SH-SY5Y (cell line): Measurements from ENCODE around the gene FRMD4A.

Experiments used
- GATA2 ChIP-seq: IDR thresholded peaks from 2 replicates; pipeline ENCODE4 v1.6.1; 2011; ENCODE audit warnings: mild to moderate bottlenecking, low read depth, low read length
- GATA3 ChIP-seq: IDR thresholded peaks from 2 replicates; pipeline ENCODE4 v1.6.1; 2011; ENCODE audit warnings: low read depth, mild to moderate bottlenecking, low read length, moderate library complexity

The FRMD4A gene

GRCh38 chr10:13771992-13772391 is 558.7 kb downstream of the FRMD4A start:
- no peak for TF ChIP-seq GATA2
- TF ChIP-seq GATA3 = no peak

- no peak for TF ChIP-seq GATA3
- no peak for TF ChIP-seq GATA2
Measured at GRCh38 chr10:13770760-13771493, 559.8 kb downstream of the FRMD4A start.

DNA sequence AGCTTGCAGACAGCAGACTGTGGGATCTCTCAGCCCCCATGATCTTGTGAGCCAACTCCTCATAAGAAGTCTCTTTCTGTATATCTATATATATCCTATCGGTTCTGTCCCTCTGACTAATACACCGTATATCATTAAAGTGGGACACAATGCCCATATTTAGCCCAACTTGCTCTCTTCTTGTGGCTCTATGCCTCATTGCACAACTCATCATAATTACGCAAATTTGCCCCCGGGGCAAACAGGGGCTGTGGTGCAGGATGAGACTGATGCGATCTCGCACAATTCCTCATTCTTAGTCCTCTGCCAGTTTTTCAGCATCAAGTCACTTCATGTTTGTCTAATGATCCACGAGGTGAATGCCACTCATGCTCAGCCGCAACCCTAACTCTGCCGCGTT is 560.8 kb downstream of the FRMD4A start:
- TF ChIP-seq GATA2 (no peak), GATA3 (no peak)

- TF ChIP-seq GATA3 (no peak), GATA2 (no peak)
Measured at GRCh38 chr10:13767676-13768178, 563.0 kb downstream of the FRMD4A start.

DNA sequence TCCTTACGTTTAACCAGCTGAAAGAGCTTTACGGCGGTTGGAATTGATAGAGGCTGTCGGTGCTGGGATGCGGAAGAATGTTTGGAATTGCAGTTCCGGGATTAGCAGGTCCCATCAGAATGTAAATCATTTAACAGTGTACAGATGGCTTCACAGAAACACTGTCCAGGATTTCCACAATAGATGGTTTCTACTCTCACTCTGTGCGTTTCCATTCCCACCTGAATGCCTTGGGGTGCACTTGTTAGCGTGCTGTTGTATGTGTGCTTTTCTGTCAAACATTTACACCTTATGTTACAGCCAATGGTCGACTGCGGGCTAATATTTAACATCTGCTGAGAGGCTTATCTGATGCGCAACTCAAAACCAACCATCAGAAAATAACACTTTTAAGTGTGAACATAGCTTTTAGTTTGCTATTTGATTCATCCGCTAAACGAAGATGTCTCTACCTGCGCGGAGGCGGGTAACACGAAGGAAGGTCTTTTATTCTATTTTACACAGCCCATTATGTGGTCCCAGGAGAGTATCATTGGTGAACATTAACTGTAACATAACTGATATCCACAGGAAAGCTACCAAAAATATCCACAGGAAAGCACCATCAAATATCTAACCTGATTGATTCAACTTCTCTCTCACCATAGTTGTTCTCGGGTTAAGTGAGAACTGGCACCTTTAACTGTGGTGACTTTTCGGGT is 564.9 kb downstream of the FRMD4A start:
- TF ChIP-seq GATA3 (no peak), GATA2 (no peak)

GRCh38 chr10:13761490-13762091 is 569.1 kb downstream of the FRMD4A start:
- no peak for TF ChIP-seq GATA3
- no peak for TF ChIP-seq GATA2

DNA sequence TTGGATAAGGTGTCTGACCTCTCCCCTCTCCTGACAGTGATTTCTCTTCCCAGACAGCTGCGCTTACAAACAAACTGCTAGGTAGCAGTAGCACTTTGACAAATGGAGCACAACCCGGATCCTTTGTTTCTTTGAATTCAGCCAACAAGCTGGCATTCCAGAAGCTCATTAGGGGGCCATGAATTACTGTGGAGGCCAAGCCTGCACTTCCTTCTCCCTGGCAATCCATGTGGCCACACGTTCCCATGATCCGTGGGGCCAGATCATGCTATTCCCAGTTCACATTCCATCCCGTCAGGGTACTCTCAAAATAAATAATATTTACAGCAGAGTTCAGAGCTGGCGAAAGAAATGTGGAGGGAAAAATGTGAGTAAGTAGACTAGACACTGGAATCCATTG is 571.6 kb downstream of the FRMD4A start:
- no peak for TF ChIP-seq GATA2
- no peak for TF ChIP-seq GATA3

DNA sequence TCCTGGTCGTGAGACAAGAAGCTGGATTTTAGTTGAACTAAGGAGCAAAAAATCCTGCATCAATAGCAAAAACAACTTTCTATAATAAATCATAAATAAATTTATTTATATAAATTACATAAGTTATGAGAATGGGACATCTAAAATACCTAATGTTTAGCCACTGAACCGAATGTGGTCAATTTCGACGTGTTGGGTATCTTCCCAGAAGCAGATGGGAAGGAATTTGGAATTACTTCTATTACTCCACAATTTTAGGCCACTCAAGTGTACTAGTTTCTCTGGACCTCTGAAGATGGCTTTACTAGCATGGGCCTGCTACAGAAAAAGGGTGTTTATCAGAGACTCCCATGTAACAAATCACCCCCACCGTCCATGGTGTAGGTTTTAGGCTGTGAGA is 572.0 kb downstream of the FRMD4A start:
- no peak for TF ChIP-seq GATA2
- TF ChIP-seq GATA3 = no peak

DNA sequence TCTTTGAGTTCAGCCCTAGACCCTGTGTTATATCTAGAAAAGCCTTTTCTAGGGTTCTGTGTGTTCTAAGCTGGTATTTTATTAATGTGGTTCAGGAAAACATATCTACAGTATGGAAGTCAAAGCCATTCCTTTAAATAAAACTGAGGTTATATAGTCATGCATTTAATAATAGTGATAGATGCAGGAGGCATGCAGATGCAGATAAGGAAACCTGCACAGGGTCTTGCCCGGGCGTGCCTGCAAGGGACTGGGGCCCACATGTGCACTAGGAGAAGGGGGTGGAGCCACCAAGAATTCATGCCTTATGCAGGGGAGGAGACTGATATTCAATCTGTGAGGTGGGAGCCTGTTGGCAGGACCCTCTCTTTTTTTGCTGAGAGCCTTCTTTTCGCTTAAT is 572.4 kb downstream of the FRMD4A start:
- TF ChIP-seq GATA3 (no peak), GATA2 (no peak)

GRCh38 chr10:13754277-13754676 is 576.4 kb downstream of the FRMD4A start:
- TF ChIP-seq GATA3 (no peak), GATA2 (no peak)

DNA sequence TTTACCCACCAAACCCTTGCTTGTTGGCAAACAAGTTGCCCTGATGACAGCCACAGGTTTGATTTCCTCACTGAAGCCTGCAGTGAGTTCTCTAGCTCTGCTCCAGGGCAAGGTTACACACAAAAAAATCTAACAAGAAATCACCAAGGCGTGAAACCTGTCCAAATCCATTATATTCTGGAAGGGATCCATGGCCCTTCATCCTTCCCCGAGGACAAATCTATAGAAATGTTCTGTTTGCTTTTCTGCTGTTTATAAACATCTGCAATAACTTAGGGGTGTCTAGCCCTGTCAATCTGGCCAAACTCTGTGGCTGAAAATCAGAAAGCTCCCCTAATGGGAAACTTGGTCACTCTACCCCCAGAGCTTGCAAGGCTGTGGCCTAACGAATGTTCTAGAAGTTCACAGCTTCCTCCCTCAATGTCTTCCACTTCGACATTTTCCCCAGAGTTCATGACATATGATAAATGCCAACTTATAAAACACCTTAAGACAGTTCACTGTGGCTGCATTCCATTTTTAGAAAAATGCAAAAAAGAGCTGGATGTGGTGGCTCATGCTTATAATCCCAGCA is 579.4 kb downstream of the FRMD4A start:
- no peak for TF ChIP-seq GATA3
- TF ChIP-seq GATA2 = no peak

DNA sequence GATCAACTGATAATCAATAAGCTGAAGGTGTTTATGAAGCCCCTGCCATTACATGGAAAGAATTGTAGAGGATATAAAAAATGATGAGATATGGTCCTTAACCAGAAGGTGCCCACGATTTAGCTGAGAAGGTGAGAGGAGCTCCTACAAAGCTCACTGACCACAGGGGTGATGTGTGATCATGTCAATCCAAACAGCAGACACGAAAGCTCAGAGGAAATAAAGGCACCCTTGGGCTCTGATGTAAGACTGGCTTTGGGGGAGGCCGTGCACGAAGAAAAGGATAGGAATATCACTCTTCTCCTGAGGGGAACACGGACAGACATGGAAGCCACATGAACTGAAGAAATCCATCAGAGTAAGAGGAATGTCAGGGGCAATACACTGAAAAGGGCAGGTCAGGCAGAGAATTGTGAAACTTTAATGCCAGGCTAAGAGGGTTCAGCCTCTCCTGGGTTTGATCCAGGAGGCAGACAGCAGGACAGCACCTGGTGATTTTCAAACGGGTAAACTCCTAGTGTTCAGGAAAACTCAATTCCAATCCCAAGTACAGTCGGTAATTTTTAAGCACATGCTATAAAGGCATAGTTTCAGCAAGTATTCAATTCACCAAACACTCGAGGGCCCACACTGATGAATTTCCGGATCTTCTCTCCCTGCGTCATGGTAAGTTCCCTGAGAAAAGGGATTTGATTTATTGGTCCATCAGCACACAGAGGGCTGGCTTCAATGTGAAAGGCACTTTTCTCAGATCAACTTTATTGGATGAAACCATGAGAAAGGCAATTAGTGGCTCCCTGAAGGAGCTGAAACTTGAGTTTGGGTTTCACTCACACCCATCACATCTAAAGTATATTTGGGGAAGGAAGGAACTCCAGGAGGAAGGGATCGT is 580.2 kb downstream of the FRMD4A start:
- no peak for TF ChIP-seq GATA3
- TF ChIP-seq GATA2 = no peak

DNA sequence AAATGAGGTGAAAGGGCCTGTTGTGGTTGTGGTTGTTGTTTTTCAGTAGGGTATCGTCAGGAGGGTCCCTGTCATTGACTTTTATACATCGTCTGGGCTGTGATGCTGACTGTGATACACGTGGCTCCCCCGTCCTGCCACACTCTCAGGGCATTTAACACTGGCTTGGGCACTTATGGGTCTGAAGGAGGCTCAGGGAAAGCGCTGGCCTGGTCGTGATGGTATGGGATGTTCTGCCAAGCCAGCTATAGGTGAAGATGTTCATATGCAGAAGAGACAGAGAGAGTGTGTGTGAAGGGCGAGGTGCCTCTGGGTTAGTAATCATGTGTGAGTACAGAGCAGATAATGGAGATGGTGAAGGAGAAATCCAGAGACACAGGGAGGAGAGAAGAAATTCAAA is 585.5 kb downstream of the FRMD4A start:
- no peak for TF ChIP-seq GATA2
- no peak for TF ChIP-seq GATA3
